KMS-11 (cell line): Measurements from ENCODE around the gene STK40.

Source experiments
- H2AFZ ChIP-seq: fragments of 200-600 bp; sonication (generic); 2 replicates; pipeline ENCODE4 v1.6.1; 2016; ENCODE audit warnings: antibody characterized with exemption, mixed run types, low read depth
- H3K27ac ChIP-seq: fragments of 200-600 bp; sonication (generic); 2 replicates; pipeline ENCODE4 v1.6.1; 2016; ENCODE audit warnings: mild to moderate bottlenecking, mixed run types
- H3K27me3 ChIP-seq: fragments of 200-600 bp; sonication (generic); 2 replicates; pipeline ENCODE4 v1.6.1; 2017; ENCODE audit warnings: mild to moderate bottlenecking, low read depth, mixed run types, moderate library complexity; ENCODE audit not compliant: insufficient read depth
- H3K36me3 ChIP-seq: fragments of 200-600 bp; sonication (generic); 2 replicates; pipeline ENCODE4 v1.6.1; 2017; ENCODE audit warnings: mild to moderate bottlenecking, mixed run types; ENCODE audit not compliant: insufficient read depth
- H3K4me1 ChIP-seq: fragments of 200-600 bp; sonication (generic); 2 replicates; pipeline ENCODE4 v1.6.1; 2016; ENCODE audit warnings: mild to moderate bottlenecking, low read depth, mixed run types; ENCODE audit not compliant: poor library complexity, severe bottlenecking
- H3K4me2 ChIP-seq: fragments of 200-600 bp; sonication (generic); 2 replicates; pipeline ENCODE4 v1.7.0; 2016; ENCODE audit warnings: mild to moderate bottlenecking, mixed run types
- H3K4me3 ChIP-seq: fragments of 200-600 bp; sonication (generic); IDR thresholded peaks from 2 replicates; pipeline ENCODE4 v1.6.1; 2017; ENCODE audit warnings: low read depth, low read length, mixed read lengths; ENCODE audit not compliant: insufficient read depth
- H3K79me2 ChIP-seq: fragments of 200-600 bp; sonication (generic); 2 replicates; pipeline ENCODE4 v1.6.1; 2016; ENCODE audit warnings: low read depth, mixed run types; ENCODE audit not compliant: insufficient read depth
- H3K9ac ChIP-seq: fragments of 200-600 bp; sonication (generic); 2 replicates; pipeline ENCODE4 v1.6.1; 2016; ENCODE audit warnings: mild to moderate bottlenecking, mixed run types
- H4K20me1 ChIP-seq: fragments of 200-600 bp; sonication (generic); 2 replicates; pipeline ENCODE4 v1.6.1; 2016; ENCODE audit warnings: mild to moderate bottlenecking, mixed run types; ENCODE audit not compliant: insufficient read depth
- TF ChIP-seq, protein P1 (sequence below): fragments of 200-600 bp; sonication (generic); conservative IDR thresholded peaks from 2 replicates; pipeline ENCODE4 v1.6.1; 2017; ENCODE audit warnings: low read depth, mild to moderate bottlenecking, antibody characterized with exemption, low read length, moderate library complexity, mixed read lengths

The STK40 gene

DNA sequence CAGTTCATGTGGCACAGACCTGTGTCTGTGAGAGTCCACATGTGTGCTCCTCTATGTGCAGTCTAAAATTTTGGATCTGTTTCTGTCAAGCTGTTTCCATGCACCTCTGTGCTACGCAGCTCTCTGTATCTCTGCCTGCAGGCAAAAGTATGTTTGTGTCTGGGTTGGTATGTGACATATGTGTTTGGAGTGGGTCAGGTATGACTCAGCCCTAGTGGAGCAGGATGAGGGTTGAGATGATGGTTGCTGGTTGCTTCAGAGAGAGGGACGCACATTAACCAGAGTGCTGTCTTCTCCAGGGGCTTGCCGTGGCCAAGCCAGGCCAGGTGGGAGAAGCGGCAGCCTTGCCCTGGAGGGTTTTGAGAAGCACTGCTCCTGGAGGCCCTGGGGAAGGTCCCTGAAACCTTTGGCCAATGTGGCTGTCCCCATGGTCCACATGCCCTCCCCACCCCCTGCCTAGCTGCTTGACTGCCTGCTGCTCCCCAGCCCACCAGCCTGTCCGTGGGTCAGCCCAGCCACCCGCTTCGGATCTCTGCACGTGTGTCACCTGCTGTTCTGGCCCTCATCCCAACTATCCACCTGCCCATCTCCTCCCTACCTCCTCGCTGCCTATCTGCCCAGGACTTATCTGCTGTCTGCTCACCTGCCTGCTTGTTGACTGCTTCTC, 58.2 kb downstream of the STK40 start:
- Histone ChIP-seq H3K36me3 (no peaks in the 10 kb centered on the region), H3K9ac (no peak overlapping the region), H2AFZ (no peak overlapping the region), H3K27me3 (peaks cover 3% of the 10 kb centered on the region; the same call in 1 of the 2 replicates), H3K4me1 (peaks cover 11% of the 10 kb centered on the region), H4K20me1 (no peaks in the 10 kb centered on the region), H3K4me3 (no peak overlapping the region), H3K4me2 (no peak overlapping the region), H3K27ac (no peak overlapping the region), H3K79me2 (no peaks in the 10 kb centered on the region)
- TF ChIP-seq, protein P1, sequence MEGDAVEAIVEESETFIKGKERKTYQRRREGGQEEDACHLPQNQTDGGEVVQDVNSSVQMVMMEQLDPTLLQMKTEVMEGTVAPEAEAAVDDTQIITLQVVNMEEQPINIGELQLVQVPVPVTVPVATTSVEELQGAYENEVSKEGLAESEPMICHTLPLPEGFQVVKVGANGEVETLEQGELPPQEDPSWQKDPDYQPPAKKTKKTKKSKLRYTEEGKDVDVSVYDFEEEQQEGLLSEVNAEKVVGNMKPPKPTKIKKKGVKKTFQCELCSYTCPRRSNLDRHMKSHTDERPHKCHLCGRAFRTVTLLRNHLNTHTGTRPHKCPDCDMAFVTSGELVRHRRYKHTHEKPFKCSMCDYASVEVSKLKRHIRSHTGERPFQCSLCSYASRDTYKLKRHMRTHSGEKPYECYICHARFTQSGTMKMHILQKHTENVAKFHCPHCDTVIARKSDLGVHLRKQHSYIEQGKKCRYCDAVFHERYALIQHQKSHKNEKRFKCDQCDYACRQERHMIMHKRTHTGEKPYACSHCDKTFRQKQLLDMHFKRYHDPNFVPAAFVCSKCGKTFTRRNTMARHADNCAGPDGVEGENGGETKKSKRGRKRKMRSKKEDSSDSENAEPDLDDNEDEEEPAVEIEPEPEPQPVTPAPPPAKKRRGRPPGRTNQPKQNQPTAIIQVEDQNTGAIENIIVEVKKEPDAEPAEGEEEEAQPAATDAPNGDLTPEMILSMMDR: no peak

DNA sequence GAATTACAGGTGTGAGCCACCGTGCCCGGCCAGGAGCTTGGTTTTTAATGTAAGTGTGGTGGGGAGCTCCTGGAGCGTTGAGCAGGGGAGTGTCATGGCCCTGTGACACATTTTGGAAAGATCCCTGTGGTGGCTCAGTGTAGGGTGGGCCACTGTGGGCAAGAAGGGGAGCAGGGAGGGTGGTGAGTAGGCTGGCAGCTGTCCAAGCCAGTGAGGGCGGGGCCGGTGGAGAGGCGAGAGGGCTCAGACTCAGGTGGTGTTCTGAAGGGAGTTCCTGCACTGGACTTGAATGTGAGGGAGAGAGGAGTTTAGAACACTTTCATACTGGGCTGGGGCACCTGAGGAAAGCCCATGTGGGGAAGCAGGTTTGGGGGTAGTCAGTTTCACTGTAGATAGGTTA, 59.2 kb downstream of the STK40 start:
- TF ChIP-seq, protein P1: no peak
- no peak overlapping the region for H3K4me2 ChIP-seq
- H3K4me3 ChIP-seq: no peak overlapping the region
- no peaks in the 10 kb centered on the region for H3K79me2 ChIP-seq
- H3K27ac ChIP-seq: no peak overlapping the region
- no peak overlapping the region for H2AFZ ChIP-seq
- H3K4me1 ChIP-seq: peaks cover 11% of the 10 kb centered on the region
- H3K27me3 ChIP-seq: no peaks in the 10 kb centered on the region; the same call in 1 of the 2 replicates
- H3K36me3 ChIP-seq: no peaks in the 10 kb centered on the region
- no peak overlapping the region for H3K9ac ChIP-seq
- no peaks in the 10 kb centered on the region for H4K20me1 ChIP-seq

DNA sequence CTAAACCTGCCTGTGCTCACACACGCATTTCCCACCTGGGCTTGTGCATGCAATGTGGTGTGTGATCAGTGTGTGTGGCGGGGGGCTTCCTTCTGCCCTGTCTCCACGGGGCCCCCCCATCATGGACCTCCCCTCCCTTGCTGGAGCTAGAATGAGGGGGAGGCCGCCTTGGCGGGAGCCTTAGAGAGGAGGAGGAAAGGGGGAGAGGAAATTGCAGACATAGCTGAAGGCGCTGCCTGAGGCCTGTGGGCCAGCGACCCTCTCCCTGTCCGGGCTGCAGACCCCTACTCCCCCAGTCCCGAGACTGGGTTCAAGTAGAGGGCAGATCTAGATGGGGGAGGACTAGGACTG, 61.4 kb downstream of the STK40 start:
- Histone ChIP-seq H3K4me2 (peak overlapping the region; percentile 88; the same call in 1 of the 2 replicates), H3K36me3 (no peaks in the 10 kb centered on the region), H3K79me2 (no peaks in the 10 kb centered on the region), H3K4me1 (peaks cover 11% of the 10 kb centered on the region), H3K9ac (no peak overlapping the region), H3K27ac (no peak overlapping the region), H3K27me3 (no peaks in the 10 kb centered on the region; the same call in 1 of the 2 replicates), H4K20me1 (no peaks in the 10 kb centered on the region), H3K4me3 (peak overlapping the region; percentile 60), H2AFZ (no peak overlapping the region)
- TF ChIP-seq, protein P1: no peak

DNA sequence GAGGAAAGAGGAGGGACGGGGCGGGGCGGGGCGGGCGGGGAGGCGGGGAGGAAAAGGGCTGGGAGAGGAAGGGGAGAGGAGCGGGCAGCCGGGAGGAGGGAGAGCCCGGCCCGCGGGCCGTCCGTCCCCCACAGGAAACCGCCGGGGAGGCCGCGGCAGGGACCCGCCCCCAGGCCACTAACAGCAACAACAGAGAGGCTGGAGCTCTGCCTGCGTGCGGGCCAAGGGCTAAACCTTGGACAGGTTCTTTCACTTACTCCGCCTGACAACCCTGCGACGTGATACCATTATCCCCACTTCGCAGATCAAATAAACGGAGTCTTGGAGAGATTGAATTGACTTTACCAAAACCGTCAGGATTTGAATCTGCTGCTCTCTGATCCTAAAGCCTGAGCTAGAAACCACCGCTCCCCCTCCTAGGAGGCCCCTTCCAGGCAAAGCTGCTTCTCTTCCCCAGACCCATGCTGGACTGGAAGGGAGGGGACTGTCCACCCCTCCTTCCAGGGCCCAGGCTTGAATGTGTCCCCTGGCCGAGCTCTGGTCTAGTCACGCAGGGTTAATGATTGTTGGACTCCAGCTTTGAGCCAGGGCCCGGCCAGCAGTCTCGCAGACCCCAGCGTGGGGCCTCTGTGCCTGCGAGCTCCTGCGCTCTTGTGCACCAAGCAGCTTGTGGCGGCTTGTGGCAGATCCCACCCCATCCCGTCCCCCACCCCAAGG, 61.9 kb downstream of the STK40 start, which contains the start of gene EVA1B:
Gene EVA1B, minus strand, starts transcription at position 10 of the 717 bp plus-strand sequence. CDS start 608 bp downstream, outside the sequence.
- Histone ChIP-seq H3K4me1 (peaks cover 11% of the 10 kb centered on the region), H3K27me3 (no peaks in the 10 kb centered on the region; the same call in 1 of the 2 replicates), H3K27ac (no peak within 1 kb of the TSS), H4K20me1 (no peaks in the 10 kb centered on the region), H3K9ac (no peak within 1 kb of the TSS; the same call in 1 of the 2 replicates), H3K79me2 (no peaks in the 10 kb centered on the region), H3K4me2 (peak within 1 kb of the TSS; percentile 88), H3K36me3 (no peaks in the 10 kb centered on the region), H2AFZ (peak within 1 kb of the TSS; percentile 49), H3K4me3 (peak within 1 kb of the TSS; percentile 60)
- TF ChIP-seq, protein P1: no peak
